Epithelial cell of proximal tubule (primary cell): Measurements from ENCODE around the gene RAB7A. TPM values are rescaled to one million over a fixed set of nuclear protein-coding genes. Genes with fewer than 3 reads are reported as not detected.
"Not testable (repeated sequence)": the region's sequence is repeated elsewhere in the genome, so short reads cannot be mapped to it uniquely, and the experiment has no call there.

Experiments
- DNase-seq: peaks from one replicate; pipeline ENCODE4 v3.0.0-alpha.2; 2011; ENCODE audit warnings: low read depth
- H3K4me3 ChIP-seq: 2 replicates; pipeline ENCODE4 v1.5.1; 2011; ENCODE audit warnings: low read depth, mild to moderate bottlenecking, low read length
- CTCF ChIP-seq: conservative IDR thresholded peaks from 2 replicates; pipeline ENCODE4 v1.5.1; 2012; ENCODE audit warnings: low read depth, mild to moderate bottlenecking, low read length
- total RNA-seq: library from RNA; depleted of rRNA; stranded (reverse); fragments of >200 nt; gene quantifications from 2 replicates; pipeline ENCODE4 v1.2.3, GENCODE V29; 2015

The RAB7A gene
- total RNA-seq, 1 donor from 2014 or later, result 55.6 TPM

GRCh38 chr3:128727485-128727884 lies 1.5 kb downstream of the RAB7A start:
- peak overlapping the region; percentile 95 for H3K4me3 ChIP-seq
- no peak for DNase-seq
- TF ChIP-seq CTCF, result no peak

GRCh38 chr3:128727996-128728395 lies 2.0 kb downstream of the RAB7A start:
- no peak for DNase-seq
- peak overlapping the region; percentile 95 for H3K4me3 ChIP-seq
- no peak for TF ChIP-seq CTCF

GRCh38 chr3:128728521-128728920 lies 2.5 kb downstream of the RAB7A start:
- DNase-seq, H3K4me3 ChIP-seq: not testable (repeated sequence)

GRCh38 chr3:128730471-128730870 lies 4.5 kb downstream of the RAB7A start:
- DNase-seq, result no peak
- TF ChIP-seq CTCF, result no peak
- no peak overlapping the region for H3K4me3 ChIP-seq

GRCh38 chr3:128734523-128735189 lies 8.7 kb downstream of the RAB7A start:
- TF ChIP-seq CTCF, result no peak
- no peak for DNase-seq
- no peak overlapping the region for H3K4me3 ChIP-seq

GRCh38 chr3:128735287-128735686 lies 9.3 kb downstream of the RAB7A start:
- no peak for TF ChIP-seq CTCF
- no peak for DNase-seq
- no peak overlapping the region for H3K4me3 ChIP-seq

GRCh38 chr3:128735884-128736283 lies 9.9 kb downstream of the RAB7A start:
- DNase-seq, result no peak
- no peak for TF ChIP-seq CTCF
- no peak overlapping the region for H3K4me3 ChIP-seq
